CD4-positive, alpha-beta T cell treated with Interleukin-12 subunit alpha and Interleukin-12 subunit beta, for 1 hour (primary cell): ENCODE results near the gene ZNF384.
"Not testable (repeated sequence)": the region's sequence is repeated elsewhere in the genome, so short reads cannot be mapped to it uniquely, and the experiment has no call there.

Experiments
- DNase-seq: peaks from one replicate; pipeline ENCODE4 v3.0.0-alpha.2; 2020

ZNF384 gene

DNA sequence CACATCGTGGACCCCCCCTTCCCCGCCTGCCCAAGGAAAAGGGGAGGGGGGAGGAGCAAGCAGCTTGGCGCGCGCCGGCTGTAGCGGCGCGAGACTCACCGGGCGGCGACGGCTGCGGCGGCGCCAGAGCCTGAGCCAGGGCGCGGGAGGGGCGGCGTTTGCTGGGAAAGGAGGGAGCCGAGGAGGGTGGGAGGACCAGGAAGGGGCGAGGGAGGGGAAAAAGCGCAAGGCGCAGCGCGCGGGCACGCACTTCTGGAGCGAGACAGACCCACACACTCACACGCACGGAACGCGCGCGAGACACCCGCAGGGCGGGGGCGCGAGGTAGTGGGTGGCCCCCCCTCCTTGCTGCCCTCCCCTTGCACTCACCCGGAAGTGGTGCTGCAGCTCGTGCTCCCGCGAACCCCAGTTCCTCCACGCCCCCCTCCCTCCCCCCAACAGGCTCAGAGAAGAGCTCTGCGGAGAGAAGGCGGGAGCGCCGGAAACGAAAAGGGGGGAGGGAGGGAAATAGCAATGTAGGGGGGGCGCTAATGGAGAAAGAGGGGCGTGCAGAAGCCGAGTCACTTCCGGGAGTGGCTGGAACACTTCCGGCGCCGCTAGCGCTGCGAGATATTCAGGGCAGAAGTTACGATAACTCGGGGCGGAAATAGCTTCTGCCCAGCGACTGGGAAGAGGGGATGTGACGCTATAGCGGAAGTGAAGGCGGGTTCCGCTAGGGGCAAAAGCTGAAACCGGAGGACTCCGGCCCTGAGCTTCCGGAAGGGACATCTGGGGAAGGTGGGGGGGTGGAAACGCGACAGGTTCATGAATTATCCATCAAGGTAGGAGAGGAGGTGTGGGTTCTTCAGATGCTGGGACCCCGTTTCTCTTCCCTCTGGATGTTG is at the start of gene ZNF384:
TSS of gene ZNF384 (minus strand) at position 377 of the 884 bp plus-strand sequence. CDS start 9,855 bp downstream, outside the sequence.
- peak; percentile 98 for DNase-seq

DNA sequence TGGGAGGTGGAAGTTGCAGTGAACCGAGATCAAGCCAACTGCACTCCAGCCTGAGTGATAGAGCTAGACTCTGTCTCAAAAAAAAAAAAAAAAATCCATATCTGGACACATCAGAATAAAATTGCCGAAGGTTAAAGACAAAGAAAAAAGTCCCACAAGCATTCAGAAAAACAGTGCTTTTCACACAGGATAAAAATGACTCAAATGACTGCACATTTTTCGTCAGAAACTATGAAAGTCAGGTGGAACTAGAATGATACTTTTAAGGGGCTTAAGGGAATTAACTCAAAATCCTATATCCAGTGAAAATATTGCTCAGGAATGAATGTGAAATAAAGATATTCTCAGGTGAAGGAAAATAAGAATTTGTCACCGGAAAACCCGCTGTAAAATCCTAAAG is 47.6 kb upstream of the ZNF384 start:
- DNase-seq = no peak

DNA sequence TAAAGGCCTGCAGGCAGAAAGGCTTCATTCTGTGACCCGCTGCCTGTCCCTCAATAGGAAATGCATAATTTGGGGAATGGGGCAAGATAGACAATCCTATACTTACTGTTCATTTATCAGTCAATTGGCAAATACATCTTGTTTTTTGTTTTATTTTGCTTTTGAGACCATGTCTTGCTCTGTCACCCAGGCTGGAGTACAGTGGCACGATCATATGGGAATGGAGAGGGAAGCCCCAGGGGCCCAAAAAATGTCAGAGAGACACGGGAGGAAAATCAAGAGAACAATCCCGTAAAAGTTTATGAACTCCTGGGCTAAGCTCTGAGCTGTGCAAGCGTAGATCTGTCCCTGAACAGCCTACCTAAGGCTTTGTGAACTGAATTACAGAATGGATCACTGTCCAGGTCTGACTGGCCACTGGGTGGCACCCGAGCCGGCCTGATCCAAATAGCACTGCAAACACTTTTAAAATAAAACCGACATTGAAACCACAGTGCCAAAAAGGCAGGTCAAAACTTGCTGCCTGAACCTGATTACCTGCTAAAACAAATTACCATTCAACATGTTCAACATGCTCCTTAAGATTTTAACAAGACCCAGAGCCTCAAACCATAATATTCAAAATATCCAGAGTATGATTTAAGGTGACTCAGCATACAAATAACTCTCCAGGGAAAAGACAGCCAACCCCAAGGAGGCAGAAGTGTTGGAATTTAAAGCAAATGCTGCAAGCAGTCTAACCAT is 46.4 kb upstream of the ZNF384 start:
- DNase-seq = peak; percentile 53

DNA sequence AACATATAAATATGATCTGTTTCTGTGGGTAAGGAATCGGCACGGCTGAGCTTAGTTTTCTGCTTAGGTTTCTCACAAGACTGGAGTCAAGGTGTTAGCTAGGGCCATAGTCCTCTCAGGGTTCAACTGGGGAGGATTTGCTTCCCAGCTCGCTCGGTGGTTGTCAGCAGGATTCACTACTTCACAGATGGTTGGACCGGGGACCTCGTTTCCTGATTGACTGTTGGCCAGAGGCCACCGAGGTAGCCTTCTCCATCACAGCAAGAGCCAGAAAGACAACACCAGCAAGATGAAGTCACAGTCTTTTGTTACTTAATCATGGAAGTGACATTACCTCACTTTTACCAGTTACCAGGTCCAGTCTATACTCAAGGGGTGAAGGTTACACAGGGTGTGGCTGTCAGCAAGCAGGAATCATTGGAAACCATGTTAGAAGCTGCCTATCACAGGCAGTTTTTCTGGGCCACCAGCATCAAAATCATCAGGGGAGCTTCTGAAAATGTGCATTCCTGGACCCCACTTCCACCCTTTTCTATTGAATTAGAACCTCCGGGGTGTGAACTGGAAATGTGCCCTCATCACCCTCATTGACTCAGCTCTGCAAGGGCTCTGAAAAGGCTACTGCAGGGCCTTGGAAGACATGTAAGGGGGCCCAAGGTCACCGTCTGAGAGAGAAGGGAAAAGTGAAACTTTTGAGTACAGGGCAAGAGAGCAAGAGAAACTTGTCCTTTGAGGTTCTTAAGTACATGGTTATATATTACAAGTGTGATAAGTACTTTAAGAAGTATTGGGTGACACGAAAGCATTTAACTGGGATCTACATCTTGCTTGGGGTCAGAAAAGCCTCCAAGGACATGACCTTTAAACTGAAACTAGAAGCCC is 45.6 kb upstream of the ZNF384 start:
- no peak for DNase-seq

DNA sequence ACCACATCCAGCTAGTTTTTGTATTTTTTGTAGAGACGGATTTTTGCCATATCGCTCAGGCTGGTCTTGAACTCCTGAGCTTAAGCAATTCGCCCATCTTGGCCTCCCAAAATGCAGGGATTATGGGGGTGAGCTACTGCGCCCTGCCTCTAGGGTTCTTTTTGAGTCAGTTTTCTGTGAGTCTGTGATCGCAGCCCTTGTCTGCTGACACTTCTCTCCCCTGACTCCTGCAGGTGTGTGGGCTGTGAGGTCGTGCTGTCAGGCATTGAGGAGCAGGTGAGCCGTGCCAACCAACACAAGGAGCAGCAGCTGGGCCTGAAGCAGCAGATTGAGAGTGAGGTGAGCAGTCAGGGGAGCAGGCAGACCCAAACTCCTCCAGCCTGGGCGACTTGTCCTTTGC is 41.0 kb upstream of the ZNF384 start:
- no peak for DNase-seq

DNA sequence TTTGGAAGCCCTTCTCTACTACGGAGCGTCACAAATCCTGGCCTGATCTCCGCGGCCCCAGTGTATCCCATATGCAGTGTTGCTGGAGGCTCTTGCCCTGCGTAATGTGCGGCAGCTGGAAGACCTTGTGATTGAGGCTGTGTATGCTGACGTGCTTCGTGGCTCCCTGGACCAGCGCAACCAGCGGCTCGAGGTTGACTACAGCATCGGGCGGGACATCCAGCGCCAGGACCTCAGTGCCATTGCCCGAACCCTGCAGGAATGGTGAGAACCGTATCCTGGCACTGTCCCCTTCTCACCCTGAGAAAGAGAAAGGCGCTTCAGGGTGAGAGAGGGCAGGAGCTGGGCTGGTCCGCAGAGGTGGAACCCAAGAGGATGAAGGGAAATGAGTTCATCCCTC is 40.0 kb upstream of the ZNF384 start:
- no peak for DNase-seq

DNA sequence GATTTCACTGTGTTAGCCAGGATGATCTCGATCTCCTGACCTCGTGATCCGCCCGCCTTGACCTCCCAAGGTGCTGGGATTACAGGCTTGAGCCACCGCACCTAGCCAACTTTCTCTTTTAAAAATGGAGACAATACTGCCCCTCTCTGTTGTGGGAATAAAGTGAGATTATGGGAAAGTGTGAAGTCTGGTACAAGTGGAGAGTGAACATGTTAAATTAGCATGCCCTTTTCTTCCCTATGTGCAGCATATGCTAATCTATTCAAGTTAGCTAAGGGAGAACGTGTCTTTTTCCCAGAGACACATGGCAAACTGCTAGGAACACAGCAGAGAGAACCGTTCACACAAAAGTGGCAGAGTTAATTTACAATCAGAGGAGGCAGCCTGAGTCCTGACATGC is 36.2 kb upstream of the ZNF384 start:
- DNase-seq = no peak

DNA sequence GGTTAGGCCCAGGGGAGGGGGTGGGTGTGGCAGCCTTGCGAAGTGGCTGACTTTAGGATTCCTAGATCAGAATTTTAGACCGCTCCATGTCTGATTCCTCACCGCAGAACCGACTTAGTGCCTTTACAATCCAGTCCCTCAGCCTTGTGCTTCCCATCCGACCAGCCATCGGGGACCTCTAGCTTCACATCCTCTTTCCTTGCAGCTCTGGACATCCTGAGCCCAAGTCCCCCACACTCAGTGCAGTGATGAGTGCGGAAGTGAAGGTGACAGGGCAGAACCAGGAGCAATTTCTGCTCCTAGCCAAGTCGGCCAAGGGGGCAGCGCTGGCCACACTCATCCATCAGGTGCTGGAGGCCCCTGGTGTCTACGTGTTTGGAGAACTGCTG is 35.2 kb upstream of the ZNF384 start:
- no peak for DNase-seq

DNA sequence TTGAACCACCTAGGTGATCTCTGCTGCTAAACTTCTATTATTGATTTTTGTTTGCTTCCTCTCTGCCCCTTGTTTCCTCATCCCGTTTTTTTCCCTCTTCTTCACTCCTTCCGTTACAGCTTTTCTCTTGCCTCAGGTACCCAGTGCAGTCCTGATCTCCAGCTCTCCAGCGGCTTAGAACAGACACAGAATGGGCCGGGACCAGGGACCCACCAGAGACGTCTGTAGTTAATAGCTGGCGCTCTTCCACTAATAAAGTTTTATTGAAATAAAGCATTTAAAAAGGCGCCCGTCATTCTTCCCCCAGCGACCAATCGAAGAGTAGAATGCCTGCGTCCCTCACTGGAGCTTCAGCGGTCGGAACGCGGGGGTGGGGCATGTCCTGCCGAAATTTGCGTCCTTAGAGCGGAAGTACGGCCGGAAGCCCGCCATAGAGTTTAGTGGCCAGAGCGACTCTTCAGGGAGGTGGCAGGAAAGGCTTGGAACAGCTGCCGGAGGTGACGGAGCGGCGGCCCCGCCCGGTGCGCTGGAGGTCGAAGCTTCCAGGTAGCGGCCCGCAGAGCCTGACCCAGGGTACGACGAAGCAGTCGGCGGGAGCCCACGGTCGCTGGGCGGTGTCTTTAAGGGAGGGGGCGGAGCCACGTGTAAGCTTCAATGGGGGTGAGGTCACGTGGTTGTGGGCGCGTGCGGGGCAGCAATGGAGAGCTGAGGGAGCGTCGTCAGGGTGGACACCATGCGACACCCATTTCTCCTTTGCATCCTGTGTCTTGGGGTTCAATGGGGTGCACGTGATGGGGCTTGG is 34.6 kb upstream of the ZNF384 start, which contains the start of gene COPS7A:
TSS of gene COPS7A (plus strand) at position 440 of the 802 bp plus-strand sequence. CDS start 611 bp downstream, outside the sequence.
- DNase-seq = peak; percentile 98

DNA sequence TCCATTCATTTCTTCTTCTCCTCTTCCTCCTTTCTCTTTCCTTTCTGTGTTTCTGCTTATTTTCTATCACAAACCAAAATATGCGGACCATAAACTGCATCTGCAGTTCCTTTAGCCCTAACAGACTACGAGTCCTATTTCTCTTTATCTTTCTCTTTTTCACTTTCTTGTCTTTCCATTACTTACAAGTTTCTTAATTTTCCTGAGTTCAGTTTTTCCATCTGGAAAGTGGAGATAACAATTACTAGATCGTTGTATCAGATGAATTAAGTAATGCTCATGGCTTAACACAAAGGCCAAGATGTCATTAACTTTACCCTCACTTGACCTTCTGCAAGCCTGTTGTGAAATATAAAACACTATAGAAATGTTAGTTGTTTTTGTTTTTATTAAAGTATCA is 33.7 kb upstream of the ZNF384 start:
- no peak for DNase-seq

DNA sequence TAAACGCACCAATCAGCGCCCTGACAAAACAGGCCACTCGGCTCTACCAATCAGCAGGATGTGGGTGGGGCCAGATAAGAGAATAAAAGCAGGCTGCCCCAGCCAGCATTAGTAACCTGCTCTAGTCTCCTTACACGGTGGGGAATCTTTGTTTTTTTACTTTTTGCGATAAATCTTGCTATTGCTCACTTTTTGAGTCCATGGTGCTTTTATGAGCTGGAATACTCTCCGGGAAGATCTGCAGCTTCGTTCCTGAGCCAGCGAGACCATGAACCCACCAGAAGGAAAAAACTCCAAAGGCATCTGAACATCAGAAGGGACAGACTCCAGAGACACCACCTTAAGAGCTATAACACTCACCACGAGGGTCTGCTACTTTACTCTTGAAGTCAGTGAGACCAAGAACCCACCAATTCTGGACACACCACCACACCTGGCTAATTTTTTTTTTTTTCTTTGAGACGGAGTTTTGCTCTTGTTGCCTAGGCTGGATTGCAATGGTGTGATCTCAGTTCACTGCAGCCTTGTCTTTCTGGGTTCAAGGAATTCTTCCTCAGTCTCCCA is 27.8 kb upstream of the ZNF384 start:
- DNase-seq = no peak

DNA sequence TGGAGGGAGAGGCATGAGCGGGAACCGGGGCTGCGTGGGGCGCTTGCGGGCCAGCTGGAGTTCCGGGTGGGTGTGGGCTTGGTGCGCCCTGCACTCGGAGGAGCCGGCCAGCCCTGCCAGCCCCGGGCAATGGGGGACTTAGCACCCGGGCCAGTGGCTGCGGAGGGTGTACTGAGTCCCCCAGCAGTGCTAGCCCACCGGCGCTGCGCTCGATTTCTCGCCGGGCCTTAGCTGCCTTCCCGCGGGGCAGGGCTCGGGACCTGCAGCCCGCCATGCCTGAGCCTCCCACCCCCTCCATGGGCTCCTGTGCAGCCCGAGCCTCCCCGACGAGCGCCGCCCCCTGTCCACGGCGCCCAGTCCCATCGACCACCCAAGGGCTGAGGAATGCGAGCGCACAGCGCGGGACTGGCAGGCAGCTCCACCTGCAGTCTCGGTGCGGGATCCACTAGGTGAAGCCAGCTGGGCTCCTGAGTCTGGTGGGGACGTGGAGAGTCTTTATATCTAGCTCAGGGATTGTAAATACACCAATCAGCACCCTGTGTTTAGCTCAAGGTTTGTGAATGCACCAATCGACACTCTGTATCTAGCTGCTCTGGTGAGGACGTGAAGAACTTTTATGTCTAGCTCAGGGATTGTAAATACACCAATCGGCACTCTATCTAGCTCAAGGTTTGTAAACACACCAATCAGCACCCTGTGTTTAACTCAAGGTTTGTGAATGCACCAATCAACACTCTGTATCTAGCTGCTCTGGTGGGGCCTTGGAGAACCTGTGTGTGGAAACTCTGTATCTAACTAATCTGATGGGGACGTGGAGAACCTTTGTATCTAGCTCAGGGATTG is 27.1 kb upstream of the ZNF384 start:
- not testable (repeated sequence) for DNase-seq

DNA sequence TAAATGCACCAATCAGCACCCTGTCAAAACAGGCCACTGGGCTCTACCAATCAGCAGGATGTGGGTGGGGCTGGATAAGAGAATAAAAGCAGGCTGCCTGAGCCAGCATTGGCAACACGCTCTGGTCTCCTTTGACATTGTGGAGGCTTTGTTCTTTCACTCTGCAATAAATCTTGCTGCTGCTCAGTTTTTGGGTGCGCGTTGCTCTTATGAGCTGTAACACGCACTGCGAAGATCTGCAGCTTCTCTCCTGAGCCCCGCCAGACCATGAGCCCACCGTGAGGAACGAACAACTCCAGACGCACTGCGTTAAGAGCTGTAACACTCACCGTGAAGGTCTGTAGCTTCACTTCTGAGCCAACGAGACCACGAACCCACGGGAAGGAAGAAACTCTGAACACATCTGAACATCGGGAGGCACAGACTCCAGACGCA is 19.8 kb upstream of the ZNF384 start:
- peak; percentile 37 for DNase-seq

DNA sequence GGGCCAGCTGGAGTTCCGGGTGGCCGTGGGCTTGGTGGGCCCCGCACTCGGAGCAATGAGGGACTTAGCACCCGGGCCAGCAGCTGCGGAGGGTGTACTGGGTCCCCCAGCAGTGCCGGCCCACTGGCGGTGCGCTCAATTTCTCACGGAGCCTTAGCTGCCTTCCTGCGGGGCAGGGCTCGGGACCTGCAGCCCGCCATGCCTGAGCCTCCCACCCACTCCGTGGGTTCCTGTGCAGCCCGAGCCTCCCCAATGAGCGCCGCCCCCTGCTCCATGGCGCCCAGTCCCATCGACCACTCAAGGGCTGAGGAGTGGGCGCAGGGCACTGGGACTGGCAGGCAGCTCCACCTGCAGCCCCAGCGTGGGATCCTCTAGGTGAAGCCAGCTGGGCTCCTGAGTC is 19.2 kb upstream of the ZNF384 start:
- not testable (repeated sequence) for DNase-seq

DNA sequence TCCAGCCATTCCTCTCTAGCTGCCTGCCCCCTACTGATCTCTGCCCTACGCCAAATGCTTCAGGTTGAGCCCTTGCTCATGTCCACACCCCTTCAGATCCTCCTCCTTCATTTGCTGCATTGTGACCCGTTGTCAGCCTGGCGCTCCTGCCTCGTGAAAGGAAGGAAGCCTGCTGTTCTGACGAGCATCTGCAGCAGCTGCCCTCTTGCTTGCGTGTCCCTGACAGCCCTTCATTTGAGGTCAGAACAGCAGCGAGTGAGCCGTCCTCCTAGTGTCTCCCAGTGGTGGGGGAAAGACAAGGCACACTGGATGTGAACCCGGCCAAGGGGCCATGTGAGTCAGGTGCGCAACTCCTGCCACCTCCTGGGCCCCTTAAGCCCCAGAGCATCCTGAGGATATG is 14.5 kb upstream of the ZNF384 start:
- DNase-seq = no peak

DNA sequence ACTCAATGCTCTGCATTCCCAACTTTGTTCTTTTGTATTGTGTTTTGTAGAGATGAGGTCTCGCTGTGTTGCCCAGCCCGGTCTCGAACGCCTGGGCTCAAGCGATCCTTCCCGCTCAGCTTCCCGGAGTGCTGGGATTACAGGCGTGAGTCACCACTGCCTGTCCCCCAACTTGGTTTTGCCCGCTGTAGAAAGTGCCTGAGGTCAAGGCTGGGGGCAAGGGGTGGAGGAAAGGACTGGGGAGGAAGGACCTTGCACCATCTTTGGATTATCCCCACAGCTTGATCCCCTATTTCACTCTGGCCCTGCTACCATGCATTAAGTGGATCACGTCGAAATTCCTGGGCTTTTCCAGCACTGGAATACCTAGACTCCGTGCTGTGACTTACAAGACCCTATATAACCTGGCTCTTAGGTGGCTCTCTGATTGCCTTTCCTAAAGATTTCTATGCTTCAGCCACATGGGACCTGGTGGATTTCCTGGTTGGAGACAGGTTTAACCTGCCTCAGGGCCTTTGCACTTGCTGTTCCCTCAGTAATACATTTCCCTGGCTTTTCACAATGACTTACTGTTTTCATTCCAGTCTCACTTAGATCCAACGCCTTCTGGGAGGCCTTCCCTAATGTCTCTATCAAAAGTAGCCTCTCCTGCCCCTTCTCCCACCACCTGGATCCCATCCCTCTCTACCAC is 12.0 kb upstream of the ZNF384 start:
- no peak for DNase-seq

DNA sequence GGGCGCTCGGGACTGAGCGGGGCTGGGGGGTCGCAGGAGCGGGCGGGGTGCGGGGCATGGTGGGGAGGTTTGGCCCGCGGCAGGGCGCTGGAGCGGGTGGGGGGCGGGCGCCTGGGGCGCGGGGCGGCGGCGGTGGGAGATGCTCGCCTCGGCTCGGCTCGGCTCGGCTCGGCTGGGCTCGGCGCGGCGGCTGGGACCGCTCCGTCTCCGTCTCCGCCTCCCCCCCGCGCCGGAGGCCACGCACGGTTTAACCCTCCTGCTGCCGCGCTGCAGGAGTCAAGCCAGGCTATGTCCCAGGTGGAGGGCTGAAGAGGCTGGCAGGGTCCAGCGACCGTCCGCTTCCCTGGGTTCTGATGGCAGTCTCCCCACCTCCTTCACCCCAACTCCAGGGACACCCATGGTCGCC is 11.5 kb upstream of the ZNF384 start, which contains the start of gene PIANP:
TSS of gene PIANP (minus strand) at position 170 of the 406 bp plus-strand sequence. CDS start 2,754 bp downstream, outside the sequence.
- DNase-seq = peak; percentile 50

DNA sequence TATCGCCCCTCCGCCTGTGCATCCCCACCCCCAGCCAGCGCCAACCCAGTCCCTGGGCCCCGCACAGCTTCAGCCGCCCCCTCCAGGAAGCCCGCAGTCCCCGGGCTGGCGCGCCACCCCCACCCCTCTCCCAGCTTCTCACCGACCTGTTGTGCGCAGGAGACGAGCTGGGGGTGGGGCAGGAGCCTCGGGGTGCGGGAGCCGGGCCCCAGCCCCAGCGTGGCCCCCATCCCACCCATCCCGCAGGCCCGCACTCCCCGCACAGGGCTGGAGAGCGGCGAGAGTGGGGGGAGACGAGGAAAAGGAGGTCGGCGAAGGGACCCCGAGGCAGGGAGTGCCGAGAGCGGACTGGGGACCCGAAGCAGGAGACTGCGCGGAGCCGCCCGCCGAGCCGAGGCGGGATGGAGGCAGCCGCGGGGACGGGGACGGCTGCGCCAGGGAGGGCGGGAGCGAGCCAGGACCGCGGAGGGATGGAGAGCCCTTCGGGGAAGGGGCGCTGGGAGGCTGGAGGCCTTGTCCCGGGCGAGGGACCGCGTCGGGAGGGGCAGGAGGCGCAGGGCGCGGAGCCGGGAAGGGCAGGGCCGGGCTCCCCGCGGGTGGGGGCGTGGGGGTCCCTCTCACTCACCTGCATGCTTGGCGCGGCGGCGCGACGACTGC is 10.9 kb upstream of the ZNF384 start:
- DNase-seq = no peak

DNA sequence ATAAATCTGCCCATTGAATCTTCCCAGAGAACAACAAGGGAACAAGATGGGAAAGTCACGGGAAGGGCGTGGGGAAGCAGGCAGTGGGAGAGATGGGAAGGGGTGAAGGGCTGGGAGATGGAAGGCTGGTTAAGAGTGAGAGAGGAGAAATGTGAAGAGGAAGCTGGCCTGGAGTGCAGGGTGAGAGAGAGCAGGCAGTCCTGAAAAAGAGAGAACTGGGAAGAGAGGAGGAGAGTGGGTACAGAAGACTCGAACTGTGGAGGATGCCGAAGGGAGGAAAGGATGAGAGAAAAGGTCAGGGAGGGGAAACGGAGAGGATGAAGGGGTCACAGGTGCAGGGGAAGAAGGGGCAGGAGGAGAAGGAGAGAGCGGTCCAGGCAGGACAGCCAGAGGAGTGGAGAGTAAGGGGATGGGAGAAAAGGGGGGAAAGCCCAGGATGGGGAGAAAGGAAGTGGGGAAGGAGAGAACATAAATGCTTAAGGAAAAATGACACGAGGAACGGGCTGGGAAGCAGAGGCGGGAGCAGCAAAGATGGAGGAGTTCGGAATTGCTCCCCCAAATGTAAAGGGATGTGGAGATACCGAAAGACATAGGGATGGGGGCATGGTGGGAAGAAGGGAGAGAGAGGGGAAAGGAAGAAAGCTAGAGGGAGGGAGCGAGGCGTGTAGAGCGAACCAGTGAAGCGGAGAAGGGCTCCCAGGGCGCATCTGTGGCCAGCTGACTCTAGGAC is 10.2 kb upstream of the ZNF384 start:
- DNase-seq = no peak
